HG03469 (cell line): ENCODE data around the gene LRRFIP2.
A peak's percentile ranks its signal among the peaks of the same experiment; 100 is the strongest.
"Not testable (repeated sequence)": the region's sequence is repeated elsewhere in the genome, so short reads cannot be mapped to it uniquely, and the experiment has no call there.

Experiments
- ATAC-seq: cut with Tn5 transposase; IDR thresholded peaks from one replicate; pipeline ENCODE4 v1.9.1; 2021; ENCODE audit warnings: mild to moderate bottlenecking, moderate library complexity, moderate number of reproducible peaks; ENCODE audit not compliant: unreplicated experiment

Gene LRRFIP2

GRCh38 chr3:37145611-37146010, 28.8 kb downstream of the LRRFIP2 start:
- ATAC-seq, result no peak

- ATAC-seq, result no peak
Measured at GRCh38 chr3:37144806-37145205, 29.6 kb downstream of the LRRFIP2 start.

- no peak for ATAC-seq
Measured at GRCh38 chr3:37143821-37144220, 30.6 kb downstream of the LRRFIP2 start.

GRCh38 chr3:37141676-37142075, 32.7 kb downstream of the LRRFIP2 start:
- no peak for ATAC-seq

GRCh38 chr3:37140899-37141541, 33.4 kb downstream of the LRRFIP2 start:
- ATAC-seq, result no peak

GRCh38 chr3:37139567-37140052, 34.8 kb downstream of the LRRFIP2 start:
- ATAC-seq, result peak; percentile 43

GRCh38 chr3:37138816-37139215, 35.6 kb downstream of the LRRFIP2 start:
- no peak for ATAC-seq

GRCh38 chr3:37137516-37137915, 36.9 kb downstream of the LRRFIP2 start:
- no peak for ATAC-seq

GRCh38 chr3:37136067-37136466, 38.3 kb downstream of the LRRFIP2 start:
- no peak for ATAC-seq

GRCh38 chr3:37135561-37135960, 38.8 kb downstream of the LRRFIP2 start:
- ATAC-seq, result no peak

GRCh38 chr3:37132334-37132733, 42.0 kb downstream of the LRRFIP2 start:
- ATAC-seq, result no peak

GRCh38 chr3:37131860-37132144, 42.6 kb downstream of the LRRFIP2 start:
- ATAC-seq, result no peak

- ATAC-seq, result no peak
Measured at GRCh38 chr3:37130984-37131859, 43.2 kb downstream of the LRRFIP2 start.

GRCh38 chr3:37130448-37130847, 43.9 kb downstream of the LRRFIP2 start:
- no peak for ATAC-seq

GRCh38 chr3:37129871-37130270, 44.5 kb downstream of the LRRFIP2 start:
- peak; percentile 64 for ATAC-seq

GRCh38 chr3:37127340-37127739, 47.0 kb downstream of the LRRFIP2 start:
- ATAC-seq, result no peak

- no peak for ATAC-seq
Measured at GRCh38 chr3:37126856-37127255, 47.5 kb downstream of the LRRFIP2 start.

- no peak for ATAC-seq
Measured at GRCh38 chr3:37125195-37126073, 48.9 kb downstream of the LRRFIP2 start.

GRCh38 chr3:37124435-37124834, 49.9 kb downstream of the LRRFIP2 start:
- ATAC-seq, result no peak

GRCh38 chr3:37123292-37123691, 51.1 kb downstream of the LRRFIP2 start:
- ATAC-seq, result no peak

GRCh38 chr3:37122069-37122468, 52.3 kb downstream of the LRRFIP2 start:
- ATAC-seq, result not testable (repeated sequence)
